CD14-positive monocyte (primary cell): Measurements from ENCODE around the gene WRNIP1. TPM values are rescaled to one million over a fixed set of nuclear protein-coding genes. Genes with fewer than 3 reads are reported as not detected.

Source experiments
- DNase-seq, 3 donors: peaks; one replicate each; pipeline ENCODE4 v3.0.0-alpha.2; 2011 to 2022
- H2AFZ ChIP-seq: 2 replicates; pipeline ENCODE4 v1.6.0; 2012; ENCODE audit warnings: mild to moderate bottlenecking, low read depth, low read length, inconsistent platforms; ENCODE audit not compliant: insufficient read depth, poor library complexity, severe bottlenecking
- H3K27ac ChIP-seq, 2 donors: 1 replicate in 1 of 2; 2 replicates in 1 of 2; pipeline ENCODE4 v1.5.1; 2012 to 2013; ENCODE audit warnings: low read length in 2 of 2, control low read depth in 1 of 2, inconsistent platforms in 1 of 2, low read depth in 1 of 2, mild to moderate bottlenecking in 1 of 2
- H3K27me3 ChIP-seq, 2 donors: one replicate each; pipeline versions ENCODE4 v1.6.0 to v1.6.1; 2011 to 2013; ENCODE audit warnings: low read length in 2 of 2; ENCODE audit not compliant: control insufficient read depth in 2 of 2, insufficient read depth in 2 of 2
- H3K36me3 ChIP-seq, 2 donors: replicated peaks in 1 of 2; 1 replicate in 1 of 2; 2 replicates in 1 of 2; pipeline versions ENCODE4 v1.5.1 to v1.6.1; 2012 to 2013; ENCODE audit warnings: low read length in 2 of 2, control low read depth in 1 of 2, inconsistent platforms in 1 of 2, mild to moderate bottlenecking in 1 of 2; ENCODE audit not compliant: insufficient read depth in 2 of 2, control insufficient read depth in 1 of 2
- H3K4me1 ChIP-seq, 2 donors: 1 replicate in 1 of 2; 2 replicates in 1 of 2; pipeline versions ENCODE4 v1.5.1 to v1.6.1; 2012 to 2013; ENCODE audit warnings: low read length in 2 of 2, control low read depth in 1 of 2, inconsistent platforms in 1 of 2, mild to moderate bottlenecking in 1 of 2, moderate library complexity in 1 of 2; ENCODE audit not compliant: insufficient read depth in 2 of 2, control insufficient read depth in 1 of 2
- H3K4me2 ChIP-seq: replicated peaks from 2 replicates; pipeline ENCODE3; 2012; ENCODE audit warnings: low read length, moderate library complexity, mild to moderate bottlenecking; ENCODE audit not compliant: poor library complexity, severe bottlenecking; ENCODE audit errors: extremely low read depth
- H3K4me3 ChIP-seq, 3 experiments: fragments of 200-600 bp in 1 of 3; sonication (generic) in 1 of 3; replicated peaks in 1 of 3; 1 replicate in 2 of 3; 2 replicates in 1 of 3; pipeline ENCODE4 v1.5.1; 2011 to 2013; ENCODE audit warnings: low read length in 3 of 3, mild to moderate bottlenecking in 3 of 3, control low read depth in 2 of 3, low read depth in 2 of 3, inconsistent platforms in 1 of 3, moderate library complexity in 1 of 3
- H3K79me2 ChIP-seq: 2 replicates; pipeline ENCODE4 v1.6.0; 2012; ENCODE audit warnings: mild to moderate bottlenecking, control low read depth, inconsistent platforms, low read length, moderate library complexity; ENCODE audit not compliant: insufficient read depth
- H3K9ac ChIP-seq: 2 replicates; pipeline ENCODE4 v1.6.0; 2017; ENCODE audit warnings: low read length, mild to moderate bottlenecking; ENCODE audit not compliant: insufficient read depth, poor library complexity, severe bottlenecking
- H3K9me3 ChIP-seq, 2 donors: replicated peaks in 1 of 2; 1 replicate in 1 of 2; 2 replicates in 1 of 2; pipeline versions ENCODE4 v1.5.1 to v1.6.1; 2012 to 2013; ENCODE audit warnings: low read length in 2 of 2, control low read depth in 1 of 2; ENCODE audit not compliant: control insufficient read depth in 1 of 2, insufficient read depth in 1 of 2
- H4K20me1 ChIP-seq: 2 replicates; pipeline ENCODE4 v1.6.0; 2012; ENCODE audit warnings: mild to moderate bottlenecking, low read length, control low read depth, moderate library complexity; ENCODE audit not compliant: insufficient read depth
- H3K27ac Mint-ChIP-seq, 7 donors: one replicate each; pipeline ENCODE4 v1.8.0; 2020; ENCODE audit warnings: mild to moderate bottlenecking in 7 of 7, mixed read lengths in 7 of 7, moderate library complexity in 6 of 7, inconsistent platforms in 2 of 7
- H3K27me3 Mint-ChIP-seq, 3 donors: one replicate each; pipeline ENCODE4 v1.8.0; 2021 to 2022; ENCODE audit warnings: low read depth in 3 of 3, mild to moderate bottlenecking in 3 of 3, mixed read lengths in 3 of 3, moderate library complexity in 3 of 3, inconsistent platforms in 1 of 3
- H3K36me3 Mint-ChIP-seq, 2 donors: one replicate each; pipeline ENCODE4 v1.8.0; 2020; ENCODE audit warnings: mixed read lengths in 2 of 2, inconsistent platforms in 1 of 2, mild to moderate bottlenecking in 1 of 2
- H3K4me1 Mint-ChIP-seq: one replicate; pipeline ENCODE4 v1.8.0; 2020; ENCODE audit warnings: mild to moderate bottlenecking, mixed read lengths
- H3K4me3 Mint-ChIP-seq, 2 donors: one replicate each; pipeline ENCODE4 v1.8.0; 2020; ENCODE audit warnings: mild to moderate bottlenecking in 2 of 2, mixed read lengths in 2 of 2, moderate library complexity in 1 of 2
- H3K9me3 Mint-ChIP-seq, 7 donors: one replicate each; pipeline ENCODE4 v1.8.0; 2020 to 2022; ENCODE audit warnings: mixed read lengths in 7 of 7, mild to moderate bottlenecking in 6 of 7, moderate library complexity in 6 of 7, inconsistent platforms in 2 of 7
- CTCF ChIP-seq: fragments of 200-600 bp; IDR thresholded peaks from one replicate; pipeline ENCODE4 v1.8.0; 2022; ENCODE audit warnings: antibody characterized with exemption, mild to moderate bottlenecking
- WGBS: methylation state at CpG from one replicate; pipeline ENCODE4 v1.1.5; 2013; ENCODE audit warnings: missing lambda C conversion rate; ENCODE audit not compliant: insufficient coverage; 5-methylcytosine and 5-hydroxymethylcytosine counted together
- intact Hi-C, 2 donors: fragments of 100-400 bp; cut with micrococcal nuclease; formaldehyde crosslinking; loops; one replicate each; pipeline versions ENCODE4 v1.15.0 to v1.15.1; 2023
- polyA plus RNA-seq, 3 donors: library from polyadenylated mRNA; depleted of rRNA in 1 of 3; unstranded in 2 of 3; stranded (reverse) in 1 of 3; fragments of 300-500 nt in 2 of 3; fragments of >200 nt in 1 of 3; fragmentation: Illumina TruSeq in 2 of 3; gene quantifications; 1 replicate in 2 of 3; 2 replicates in 1 of 3; pipeline ENCODE4 v1.2.3, GENCODE V29; 2012 to 2021

The WRNIP1 gene
- polyA plus RNA-seq, 3 donors: 17.5 to 25.8 (median 17.8) TPM

- no CpG with 5 or more reads among the region's 3 CpGs for WGBS
- intact Hi-C loops: no loop called here
- Histone ChIP-seq H3K9me3 (no peaks in the 10 kb centered on the region), H3K36me3 (no peaks in the 10 kb centered on the region), H3K27me3 (no peaks in the 10 kb centered on the region), H2AFZ (no peak overlapping the region), H3K9ac (no peak overlapping the region), H3K4me1 (peaks cover 20 to 30% of the 10 kb centered on the region in 2 donors), H3K27ac (no peak overlapping the region), H3K4me3 (no peak overlapping the region), H4K20me1 (no peaks in the 10 kb centered on the region), H3K4me2 (no peak overlapping the region), H3K79me2 (no peaks in the 10 kb centered on the region)
- Mint-ChIP-seq H3K27me3 (peaks cover 0 to 10% (median 2%) of the 10 kb centered on the region in 3 donors), H3K4me3 (no peak overlapping the region), H3K27ac (peak overlapping the region in 1 of 7 donors; percentile 23), H3K4me1 (peaks cover 51% of the 10 kb centered on the region), H3K9me3 (peaks cover 0 to 3% (median 0%) of the 10 kb centered on the region in 7 donors), H3K36me3 (peaks cover 0 to 3% of the 10 kb centered on the region in 2 donors)
- no peak for TF ChIP-seq CTCF
- DNase-seq: no peak
Observed at GRCh38 chr6:2806644-2807043, 41.5 kb downstream of the WRNIP1 start.

GRCh38 chr6:2807342-2808090 lies 42.3 kb downstream of the WRNIP1 start:
- peak overlapping the region in 1 of 7 donors; percentile 42 for H3K27ac Mint-ChIP-seq
- H3K4me3 Mint-ChIP-seq: no peak overlapping the region

More at GRCh38 chr6:2807342-2808090, 42.3 kb downstream of the WRNIP1 start:
- peaks cover 0 to 10% (median 2%) of the 10 kb centered on the region in 3 donors for H3K27me3 Mint-ChIP-seq
- H3K4me1 ChIP-seq: peaks cover 20 to 30% of the 10 kb centered on the region in 2 donors
- H3K9ac ChIP-seq: no peak overlapping the region
- no peak overlapping the region for H2AFZ ChIP-seq
- H3K79me2 ChIP-seq: no peaks in the 10 kb centered on the region
- H4K20me1 ChIP-seq: no peaks in the 10 kb centered on the region
- H3K4me3 ChIP-seq: no peak overlapping the region
- intact Hi-C loops: no loop called here
- H3K36me3 Mint-ChIP-seq: peaks cover 3% of the 10 kb centered on the region in 2 donors
- H3K4me1 Mint-ChIP-seq: peaks cover 51% of the 10 kb centered on the region
- no peak overlapping the region for H3K27ac ChIP-seq
- H3K9me3 ChIP-seq: no peaks in the 10 kb centered on the region
- H3K9me3 Mint-ChIP-seq: peaks cover 0 to 2% (median 0%) of the 10 kb centered on the region in 7 donors
- WGBS: 94% methylated on average over 3 of the region's 9 CpGs
- H3K4me2 ChIP-seq: no peak overlapping the region
- no peaks in the 10 kb centered on the region for H3K27me3 ChIP-seq
- TF ChIP-seq CTCF: no peak
- H3K36me3 ChIP-seq: no peaks in the 10 kb centered on the region
- no peak for DNase-seq
